Measurements from ENCODE around the gene MYO10. TPM values are rescaled to one million over a fixed set of nuclear protein-coding genes. Genes with fewer than 3 reads are reported as not detected.

Gene MYO10
- polyA plus RNA-seq, 3 donors: 0.23 to 1.1 (median 0.35) TPM

DNA sequence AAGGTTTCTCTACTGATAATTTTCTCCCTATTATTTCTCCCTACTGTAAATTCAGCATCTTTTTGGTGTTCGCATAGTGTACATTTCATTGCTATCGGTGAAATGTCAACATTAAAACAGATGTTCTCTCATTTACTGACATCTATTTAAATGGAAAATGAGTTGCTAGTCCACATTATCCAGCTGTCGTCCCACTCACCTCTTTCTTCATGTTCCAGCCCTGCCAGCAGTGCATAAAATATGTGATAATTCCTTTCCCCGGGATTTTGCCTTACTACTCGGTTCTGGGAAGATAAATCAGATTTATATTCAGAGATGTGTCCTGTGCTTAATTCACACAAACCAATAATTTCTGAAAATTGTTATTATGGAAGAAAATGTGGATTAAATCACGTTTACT lies 155.8 kb downstream of the MYO10 start:
- no peak for DNase-seq

DNA sequence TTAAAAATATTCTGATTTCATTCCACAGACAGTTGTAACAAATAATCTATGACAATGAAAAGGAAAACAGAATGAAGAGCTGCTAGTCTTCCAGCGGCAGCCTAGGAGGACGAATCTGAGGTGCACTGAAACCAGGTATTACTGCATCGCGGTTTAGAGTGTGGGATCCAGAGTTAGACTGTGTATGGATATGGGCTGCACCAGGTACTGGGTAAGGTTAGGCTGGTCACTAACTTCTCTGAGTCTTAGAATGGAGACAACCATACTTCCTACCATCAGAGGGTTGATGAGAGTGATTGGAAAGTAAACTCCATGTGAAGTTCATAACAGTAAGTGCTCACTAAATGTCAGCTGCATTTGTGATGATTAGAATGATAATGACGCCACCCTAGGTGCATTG lies 158.7 kb downstream of the MYO10 start:
- Histone ChIP-seq H2AFZ (ENCODE audit: insufficient read depth, low read depth, low read length, poor library complexity, severe bottlenecking) (no peak overlapping the region), H3K4me2 (replicated peaks; ENCODE audit: extremely low read depth, low read length, poor library complexity, severe bottlenecking) (no peak overlapping the region), H3K36me3 (replicated peaks in 1 of 2; ENCODE audit: control insufficient read depth in 1 of 2, insufficient read depth in 2 of 2, low read length in 2 of 2) (no peaks in the 10 kb centered on the region), H3K27me3 (ENCODE audit: control insufficient read depth in 2 of 2, insufficient read depth in 2 of 2, low read length in 2 of 2) (no peaks in the 10 kb centered on the region), H3K9ac (ENCODE audit: insufficient read depth, low read length, poor library complexity, severe bottlenecking) (no peak overlapping the region), H4K20me1 (ENCODE audit: insufficient read depth, low read length) (no peaks in the 10 kb centered on the region), H3K27ac (ENCODE audit: low read depth in 1 of 2, low read length in 2 of 2) (no peak overlapping the region), H3K4me1 (ENCODE audit: control insufficient read depth in 1 of 2, insufficient read depth in 2 of 2, low read length in 2 of 2) (no peaks in the 10 kb centered on the region), H3K9me3 (replicated peaks in 1 of 2; ENCODE audit: control insufficient read depth in 1 of 2, insufficient read depth in 1 of 2, low read length in 2 of 2) (no peaks in the 10 kb centered on the region), H3K79me2 (ENCODE audit: insufficient read depth, low read length) (no peaks in the 10 kb centered on the region), H3K4me3 (replicated peaks in 1 of 3; ENCODE audit: low read depth in 2 of 3, low read length in 3 of 3) (no peak overlapping the region)
- TF ChIP-seq, protein P1, sequence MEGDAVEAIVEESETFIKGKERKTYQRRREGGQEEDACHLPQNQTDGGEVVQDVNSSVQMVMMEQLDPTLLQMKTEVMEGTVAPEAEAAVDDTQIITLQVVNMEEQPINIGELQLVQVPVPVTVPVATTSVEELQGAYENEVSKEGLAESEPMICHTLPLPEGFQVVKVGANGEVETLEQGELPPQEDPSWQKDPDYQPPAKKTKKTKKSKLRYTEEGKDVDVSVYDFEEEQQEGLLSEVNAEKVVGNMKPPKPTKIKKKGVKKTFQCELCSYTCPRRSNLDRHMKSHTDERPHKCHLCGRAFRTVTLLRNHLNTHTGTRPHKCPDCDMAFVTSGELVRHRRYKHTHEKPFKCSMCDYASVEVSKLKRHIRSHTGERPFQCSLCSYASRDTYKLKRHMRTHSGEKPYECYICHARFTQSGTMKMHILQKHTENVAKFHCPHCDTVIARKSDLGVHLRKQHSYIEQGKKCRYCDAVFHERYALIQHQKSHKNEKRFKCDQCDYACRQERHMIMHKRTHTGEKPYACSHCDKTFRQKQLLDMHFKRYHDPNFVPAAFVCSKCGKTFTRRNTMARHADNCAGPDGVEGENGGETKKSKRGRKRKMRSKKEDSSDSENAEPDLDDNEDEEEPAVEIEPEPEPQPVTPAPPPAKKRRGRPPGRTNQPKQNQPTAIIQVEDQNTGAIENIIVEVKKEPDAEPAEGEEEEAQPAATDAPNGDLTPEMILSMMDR (IDR thresholded peaks at IDR 0.05): no peak
- Mint-ChIP-seq H3K4me1 (peaks cover 2% of the 10 kb centered on the region), H3K9me3 (peaks cover 0 to 2% (median 0%) of the 10 kb centered on the region in 7 donors), H3K27ac (no peak overlapping the region), H3K27me3 (ENCODE audit: low read depth in 3 of 3) (peaks cover 0 to 2% (median 0%) of the 10 kb centered on the region in 3 donors), H3K4me3 (no peak overlapping the region), H3K36me3 (peaks cover 0 to 9% of the 10 kb centered on the region in 2 donors)
- intact Hi-C loops (cut with micrococcal nuclease): no loop called here
- 100% methylated on average over 2 of the region's 5 CpGs for WGBS (ENCODE audit: insufficient coverage)
- DNase-seq: no peak

More for the DNA sequence above, 155.8 kb downstream of the MYO10 start:
- H3K27ac ChIP-seq (ENCODE audit: low read depth in 1 of 2, low read length in 2 of 2): no peak overlapping the region
- no peak overlapping the region for H2AFZ ChIP-seq (ENCODE audit: insufficient read depth, low read depth, low read length, poor library complexity, severe bottlenecking)
- no peaks in the 10 kb centered on the region for H3K27me3 ChIP-seq (ENCODE audit: control insufficient read depth in 2 of 2, insufficient read depth in 2 of 2, low read length in 2 of 2)
- H3K9ac ChIP-seq (ENCODE audit: insufficient read depth, low read length, poor library complexity, severe bottlenecking): no peak overlapping the region
- intact Hi-C loops (cut with micrococcal nuclease): no loop called here
- Mint-ChIP-seq H3K27ac (no peak overlapping the region), H3K27me3 (ENCODE audit: low read depth in 3 of 3) (peaks cover 0 to 2% (median 0%) of the 10 kb centered on the region in 3 donors), H3K4me1 (peaks cover 5% of the 10 kb centered on the region), H3K9me3 (peaks cover 0 to 2% (median 0%) of the 10 kb centered on the region in 7 donors), H3K36me3 (peaks cover 0 to 9% of the 10 kb centered on the region in 2 donors), H3K4me3 (no peak overlapping the region)
- no peaks in the 10 kb centered on the region for H3K9me3 ChIP-seq (replicated peaks in 1 of 2; ENCODE audit: control insufficient read depth in 1 of 2, insufficient read depth in 1 of 2, low read length in 2 of 2)
- TF ChIP-seq, protein P1 (IDR thresholded peaks at IDR 0.05): no peak
- no peaks in the 10 kb centered on the region for H3K4me1 ChIP-seq (ENCODE audit: control insufficient read depth in 1 of 2, insufficient read depth in 2 of 2, low read length in 2 of 2)
- H3K79me2 ChIP-seq (ENCODE audit: insufficient read depth, low read length): no peaks in the 10 kb centered on the region
- no peaks in the 10 kb centered on the region for H4K20me1 ChIP-seq (ENCODE audit: insufficient read depth, low read length)
- no peak overlapping the region for H3K4me3 ChIP-seq (replicated peaks in 1 of 3; ENCODE audit: low read depth in 2 of 3, low read length in 3 of 3)
- no peak overlapping the region for H3K4me2 ChIP-seq (replicated peaks; ENCODE audit: extremely low read depth, low read length, poor library complexity, severe bottlenecking)
- no peaks in the 10 kb centered on the region for H3K36me3 ChIP-seq (replicated peaks in 1 of 2; ENCODE audit: control insufficient read depth in 1 of 2, insufficient read depth in 2 of 2, low read length in 2 of 2)
- WGBS (ENCODE audit: insufficient coverage): no CpG with 5 or more reads among the region's 6 CpGs
